ENCODE data around the gene RAB20.

- TF ChIP-seq CTCF (IDR thresholded peaks at IDR 0.05; ENCODE audit: poor library complexity, severe bottlenecking) (no peak), RAD21 (conservative IDR thresholded peaks at IDR 0.05) (no peak), EP300 (conservative IDR thresholded peaks at IDR 0.05; ENCODE audit: poor library complexity, severe bottlenecking) (no peak), POLR2AphosphoS5 (IDR thresholded peaks at IDR 0.05) (no peak), SMC3 (conservative IDR thresholded peaks at IDR 0.05; ENCODE audit: poor library complexity) (no peak), TAF1 (IDR thresholded peaks at IDR 0.05; ENCODE audit: low read depth) (no peak), EZH2 (IDR thresholded peaks at IDR 0.05; ENCODE audit: borderline replicate concordance, insufficient read depth, low read length, poor library complexity, severe bottlenecking) (no peak), MXI1 (conservative IDR thresholded peaks at IDR 0.05; ENCODE audit: poor library complexity, severe bottlenecking) (no peak)
Measured at GRCh38 chr13:110506396-110506795, 55.1 kb downstream of the RAB20 start.
